Ovary (tissue), 9 donors: ENCODE measurements around the gene SERPINB11. TPM values are rescaled to one million over a fixed set of nuclear protein-coding genes. Genes with fewer than 3 reads are reported as not detected.

ENCODE experiments used
- DNase-seq, 5 donors: peaks; one replicate each; pipeline ENCODE4 v3.0.0-alpha.2; 2019 to 2020
- H3K27ac ChIP-seq, 2 donors: fragments of 200-600 bp; one replicate each; pipeline versions ENCODE4 v1.5.1 to v1.8.0; 2019 to 2022
- H3K27me3 ChIP-seq: fragments of 200-600 bp; one replicate; pipeline ENCODE4 v1.8.0; 2022
- H3K36me3 ChIP-seq: fragments of 200-600 bp; sonication (generic); one replicate; pipeline ENCODE4 v1.5.1; 2019
- H3K4me1 ChIP-seq: one replicate; pipeline ENCODE4 v1.8.1; 2013; ENCODE audit warnings: mild to moderate bottlenecking, moderate library complexity; ENCODE audit not compliant: insufficient read depth
- H3K4me3 ChIP-seq: fragments of 200-600 bp; sonication (generic); one replicate; pipeline ENCODE4 v1.5.1; 2017
- H3K9me3 ChIP-seq, 2 donors: fragments of 200-600 bp in 1 of 2; sonication (generic) in 1 of 2; one replicate each; pipeline versions ENCODE4 v1.5.1 to v1.8.1; 2013 to 2019; ENCODE audit warnings: mild to moderate bottlenecking in 1 of 2, moderate library complexity in 1 of 2
- EP300 ChIP-seq: sonication (generic); formaldehyde crosslinking; IDR thresholded peaks from one replicate; pipeline ENCODE4 v1.6.1; 2017; ENCODE audit warnings: antibody characterized with exemption
- POLR2A ChIP-seq: fragments of 450-650 bp; IDR thresholded peaks from one replicate; pipeline ENCODE4 v1.6.1; 2017; ENCODE audit warnings: antibody characterized with exemption, mild to moderate bottlenecking, moderate library complexity
- WGBS, 3 donors: extraction: QIAGEN DNeasy Blood & Tissue Kit in 1 of 3; methylation state at CpG; one replicate each; pipeline versions ENCODE4 v1.1.5 to v1.1.7; 2013 to 2017; 5-methylcytosine and 5-hydroxymethylcytosine counted together
- intact Hi-C, 4 donors: fragments of 100-400 bp; cut with DNase I; formaldehyde crosslinking; loops; one replicate each; pipeline versions ENCODE4 v1.11.0 to v1.15.1; 2022 to 2023
- polyA plus RNA-seq, 2 donors: library from polyadenylated mRNA; stranded (reverse); fragments of 200-250 nt in 1 of 2; fragments of 350-450 nt in 1 of 2; fragmentation: Illumina TruSeq in 1 of 2; extraction: RNeasy Lipid Tissue Mini Kit (QIAGEN cat#74804) in 1 of 2; gene quantifications; one replicate each; pipeline ENCODE4 v1.2.3, GENCODE V29; 2013 to 2014
- total RNA-seq, 7 donors: library from RNA; depleted of rRNA in 2 of 7; stranded (reverse); fragments of >200 nt in 2 of 7; fragmentation: NEBNext Ultra II Directional in 3 of 7; extraction: Animal tissue kit (Norgen Biotek cat#: 25700) in 3 of 7; gene quantifications; one replicate each; pipeline versions ENCODE4 v1.1.0 to v1.2.4, GENCODE V29; 2016 to 2023
- TF ChIP-seq, protein P1 (sequence below), 3 donors: fragments of 450-650 bp in 2 of 3; fragments of 200-600 bp in 1 of 3; IDR thresholded peaks; one replicate each; pipeline versions ENCODE4 v1.5.1 to v1.8.0; 2016 to 2022; ENCODE audit warnings: antibody characterized with exemption in 3 of 3, mild to moderate bottlenecking in 1 of 3
- donor health status: DM: no; HTN: no; CAD: no; lungs with moderate emphysema.
- donor health status: DM: no; HTN: no; CAD: no.
- donor health status: Bipolar disorder and iron deficiency.
- donor health status: DM: yes; HTN: yes; CAD: no.
- donor health status: DM: no; HTN: no; CAD: no.
- donor health status: DM: yes; HTN: yes; CAD: no.

The SERPINB11 gene
- total and polyA plus RNA-seq, 9 donors = not detected

DNA sequence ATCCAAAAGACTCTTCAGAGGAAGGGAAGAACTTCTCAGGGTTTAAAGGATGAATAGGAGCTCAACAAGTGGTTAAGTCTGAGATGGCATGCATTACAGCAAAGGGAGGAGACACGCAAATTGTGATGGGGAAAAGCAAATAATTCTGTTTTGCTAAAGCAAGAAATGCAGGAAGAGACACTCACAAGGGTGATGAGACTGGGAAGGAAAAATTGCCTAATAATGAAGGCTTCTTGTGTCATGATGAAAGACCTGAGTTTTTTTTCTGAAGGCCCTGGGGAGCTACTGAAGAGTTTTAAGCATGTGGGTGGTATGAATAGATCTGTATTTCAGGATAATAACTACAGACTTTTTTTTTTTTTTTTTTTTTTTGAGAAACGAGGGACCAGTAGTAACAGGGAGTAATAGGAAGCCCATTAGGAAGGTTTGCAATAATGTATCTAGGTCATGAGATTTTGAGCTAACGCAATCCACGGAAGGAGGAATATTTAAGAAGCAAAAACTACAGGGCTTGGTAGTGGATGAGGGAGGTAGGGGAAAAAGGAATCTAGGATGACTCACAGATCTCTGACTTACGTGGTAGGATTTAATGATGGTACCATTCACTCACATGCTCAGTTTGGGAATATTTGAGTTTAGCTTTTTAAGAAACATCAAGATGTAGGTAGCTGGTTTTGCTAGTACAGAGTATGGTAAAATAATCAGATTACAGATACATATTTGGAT is 25.1 kb upstream of the SERPINB11 start:
- intact Hi-C loops = no loop called here
- TF ChIP-seq, protein P1, sequence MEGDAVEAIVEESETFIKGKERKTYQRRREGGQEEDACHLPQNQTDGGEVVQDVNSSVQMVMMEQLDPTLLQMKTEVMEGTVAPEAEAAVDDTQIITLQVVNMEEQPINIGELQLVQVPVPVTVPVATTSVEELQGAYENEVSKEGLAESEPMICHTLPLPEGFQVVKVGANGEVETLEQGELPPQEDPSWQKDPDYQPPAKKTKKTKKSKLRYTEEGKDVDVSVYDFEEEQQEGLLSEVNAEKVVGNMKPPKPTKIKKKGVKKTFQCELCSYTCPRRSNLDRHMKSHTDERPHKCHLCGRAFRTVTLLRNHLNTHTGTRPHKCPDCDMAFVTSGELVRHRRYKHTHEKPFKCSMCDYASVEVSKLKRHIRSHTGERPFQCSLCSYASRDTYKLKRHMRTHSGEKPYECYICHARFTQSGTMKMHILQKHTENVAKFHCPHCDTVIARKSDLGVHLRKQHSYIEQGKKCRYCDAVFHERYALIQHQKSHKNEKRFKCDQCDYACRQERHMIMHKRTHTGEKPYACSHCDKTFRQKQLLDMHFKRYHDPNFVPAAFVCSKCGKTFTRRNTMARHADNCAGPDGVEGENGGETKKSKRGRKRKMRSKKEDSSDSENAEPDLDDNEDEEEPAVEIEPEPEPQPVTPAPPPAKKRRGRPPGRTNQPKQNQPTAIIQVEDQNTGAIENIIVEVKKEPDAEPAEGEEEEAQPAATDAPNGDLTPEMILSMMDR (IDR thresholded peaks at IDR 0.05) = no peak
- TF ChIP-seq POLR2A (no peak), EP300 (no peak)
- no peaks in the 10 kb centered on the region for H3K36me3 ChIP-seq
- no peaks in the 10 kb centered on the region for H3K9me3 ChIP-seq
- 66 to 73% (median 71%) methylated on average over 5 of the region's 5 CpGs for WGBS, 3 donors
- no peaks in the 10 kb centered on the region for H3K4me1 ChIP-seq
- no peak overlapping the region for H3K27ac ChIP-seq
- H3K27me3 ChIP-seq = no peaks in the 10 kb centered on the region
- no peak for DNase-seq
- H3K4me3 ChIP-seq = no peak overlapping the region

DNA sequence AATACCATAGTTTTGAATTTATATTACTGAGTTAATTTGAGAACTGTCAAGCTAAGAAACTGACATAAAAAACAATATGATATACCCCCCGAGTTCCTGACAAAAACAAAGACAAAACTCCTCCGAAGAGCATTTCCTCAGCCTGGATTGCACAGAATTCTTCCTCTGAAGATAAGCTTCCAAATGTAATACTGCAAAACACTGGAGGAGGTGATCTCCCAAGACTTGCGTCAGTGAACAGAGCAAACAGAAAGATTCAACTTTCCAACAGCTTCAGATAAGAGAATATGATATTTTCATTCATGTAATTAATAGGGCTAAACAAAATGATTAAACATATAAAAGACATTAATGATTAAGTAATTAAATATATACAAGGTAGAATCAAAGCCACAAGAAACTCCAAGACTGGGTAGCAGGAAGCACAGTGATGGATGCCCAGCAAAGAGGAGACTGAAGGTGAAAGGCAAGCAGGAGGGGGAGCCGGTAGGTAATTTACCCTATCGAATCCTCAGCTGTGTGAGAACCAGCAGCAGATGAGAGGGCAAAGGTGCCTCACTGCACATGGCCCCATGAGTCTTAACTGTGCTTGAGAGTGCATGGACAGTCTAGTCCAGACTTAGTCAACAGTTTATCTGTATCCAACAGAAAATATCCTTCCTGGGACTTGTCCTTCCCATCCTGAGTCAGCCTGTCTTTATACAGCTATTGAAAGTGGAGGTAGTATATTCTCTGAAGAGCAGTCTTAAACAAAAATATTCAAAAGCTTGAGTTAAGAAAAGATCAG is 22.7 kb upstream of the SERPINB11 start:
- DNase-seq = no peak
- TF ChIP-seq, protein P1 (IDR thresholded peaks at IDR 0.05) = no peak
- TF ChIP-seq EP300 (no peak), POLR2A (no peak)
- H3K27me3 ChIP-seq = no peaks in the 10 kb centered on the region
- H3K9me3 ChIP-seq = no peaks in the 10 kb centered on the region
- no peaks in the 10 kb centered on the region for H3K36me3 ChIP-seq
- intact Hi-C loops = no loop called here
- no peak overlapping the region for H3K4me3 ChIP-seq
- H3K27ac ChIP-seq = no peak overlapping the region
- H3K4me1 ChIP-seq = no peaks in the 10 kb centered on the region
- 50 to 62% (median 55%) methylated on average over 5 of the region's 5 CpGs for WGBS, 3 donors

DNA sequence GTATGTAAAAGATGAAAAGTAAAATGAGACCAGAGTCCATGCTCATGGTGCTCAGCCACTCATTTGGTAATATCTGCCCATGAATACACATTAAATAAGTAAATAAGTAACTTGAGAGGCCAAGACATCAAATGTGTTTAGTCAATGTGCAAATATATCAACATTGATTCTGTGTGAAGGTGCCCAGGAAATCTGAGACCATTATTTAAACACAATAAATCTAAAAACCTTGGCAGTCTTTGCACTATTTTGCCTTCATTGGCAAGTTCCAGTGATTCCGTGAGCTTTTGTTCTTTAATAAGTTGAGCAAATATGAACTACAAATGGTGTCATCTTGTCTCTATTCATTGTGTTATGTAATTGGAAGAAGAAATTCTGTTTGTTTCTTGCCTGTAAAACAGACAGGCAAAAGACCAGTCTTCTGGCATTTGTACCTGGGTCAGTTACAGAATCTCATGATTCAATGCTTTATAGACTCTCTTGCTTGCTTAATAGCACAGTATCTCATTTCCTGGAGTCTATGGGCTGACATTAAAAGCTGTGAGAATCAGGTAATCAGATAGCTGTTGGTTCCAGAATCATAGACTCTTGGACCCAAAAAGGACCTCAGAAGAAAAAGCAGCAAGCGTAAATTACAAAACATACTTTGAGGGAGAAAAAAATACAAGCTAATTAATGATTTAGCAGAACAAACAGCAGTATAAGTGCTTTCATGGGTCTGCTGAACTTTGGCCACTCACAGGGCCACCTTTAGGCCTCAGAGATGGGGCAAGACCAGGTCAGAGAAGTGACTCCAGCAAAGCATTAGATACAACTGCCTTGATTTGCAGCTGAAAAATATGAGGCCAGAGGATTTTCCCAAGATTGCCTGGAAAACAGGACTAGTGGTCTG is 21.1 kb upstream of the SERPINB11 start:
- WGBS, 3 donors = 83 to 92% (median 86%) methylated on average over 2 of the region's 2 CpGs
- Histone ChIP-seq H3K4me3 (no peak overlapping the region), H3K9me3 (no peaks in the 10 kb centered on the region), H3K4me1 (no peaks in the 10 kb centered on the region), H3K36me3 (no peaks in the 10 kb centered on the region), H3K27me3 (no peaks in the 10 kb centered on the region), H3K27ac (no peak overlapping the region)
- intact Hi-C loops = no loop called here
- TF ChIP-seq EP300 (no peak), POLR2A (no peak)
- TF ChIP-seq, protein P1 (IDR thresholded peaks at IDR 0.05) = no peak
- no peak for DNase-seq

DNA sequence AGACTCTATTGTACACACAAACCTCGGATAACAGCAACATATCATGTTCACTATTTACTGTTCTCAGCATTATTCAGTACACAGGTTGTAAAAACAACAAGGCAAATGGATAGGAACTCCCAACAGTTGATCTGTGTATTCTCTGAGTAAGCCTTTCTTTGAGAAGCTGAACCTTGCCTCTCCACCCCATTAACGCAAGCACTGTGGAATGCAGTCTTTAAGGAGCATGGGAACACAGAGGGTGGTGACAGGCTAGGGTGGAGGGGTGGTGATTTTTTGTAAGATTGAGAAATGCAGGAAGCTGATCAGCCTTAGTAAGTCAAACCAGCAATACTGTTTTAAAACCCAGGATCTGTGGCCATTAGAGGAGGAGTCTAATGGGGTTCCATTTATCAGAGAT is 19.6 kb upstream of the SERPINB11 start:
- no peaks in the 10 kb centered on the region for H3K9me3 ChIP-seq
- H3K27ac ChIP-seq = no peak overlapping the region
- 33 to 45% (median 45%) methylated on average over 2 of the region's 2 CpGs for WGBS, 3 donors
- H3K27me3 ChIP-seq = no peaks in the 10 kb centered on the region
- no peak for DNase-seq
- intact Hi-C loops = no loop called here
- TF ChIP-seq, protein P1 (IDR thresholded peaks at IDR 0.05) = no peak
- TF ChIP-seq EP300 (no peak), POLR2A (no peak)
- H3K4me3 ChIP-seq = no peak overlapping the region
- no peaks in the 10 kb centered on the region for H3K36me3 ChIP-seq
- H3K4me1 ChIP-seq = no peaks in the 10 kb centered on the region
